A673 (cell line): ENCODE measurements around the gene PANK3.

Source experiments
- EZH2 ChIP-seq: fragments of 200-600 bp; sonication (generic); IDR thresholded peaks from 2 replicates; pipeline ENCODE4 v1.6.1; 2017; ENCODE audit warnings: borderline replicate concordance, low read depth, mild to moderate bottlenecking, mixed read lengths, antibody characterized with exemption, low read length; ENCODE audit not compliant: poor library complexity, severe bottlenecking
- TF ChIP-seq, protein P1 (sequence below): fragments of 300-800, 200-600 bp; sonication (generic); conservative IDR thresholded peaks from 2 replicates; pipeline ENCODE4 v1.5.1; 2017; ENCODE audit warnings: low read depth, mild to moderate bottlenecking, antibody characterized with exemption, low read length, moderate library complexity, mixed read lengths

DNA sequence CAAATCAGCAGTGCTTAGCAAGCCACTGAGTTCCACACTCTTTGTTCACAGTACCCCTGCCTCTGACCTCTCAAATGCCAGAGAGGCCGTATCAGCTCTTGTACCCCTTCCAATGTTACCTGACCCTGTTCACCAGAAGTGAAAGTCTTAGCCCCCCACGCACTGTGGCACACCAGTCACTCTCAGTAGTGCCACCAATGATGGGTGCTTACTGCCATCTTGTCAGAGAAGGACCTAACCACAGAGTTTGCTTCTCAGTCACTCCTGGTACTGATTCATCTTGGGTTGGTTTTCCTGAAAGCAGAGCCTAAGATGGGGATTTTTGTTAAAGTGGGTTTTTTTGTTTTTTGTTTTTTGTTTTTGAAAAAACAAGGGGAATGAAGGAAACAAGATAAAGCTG is 28.8 kb upstream of the PANK3 start:
- TF ChIP-seq EZH2: no peak
- TF ChIP-seq, protein P1, sequence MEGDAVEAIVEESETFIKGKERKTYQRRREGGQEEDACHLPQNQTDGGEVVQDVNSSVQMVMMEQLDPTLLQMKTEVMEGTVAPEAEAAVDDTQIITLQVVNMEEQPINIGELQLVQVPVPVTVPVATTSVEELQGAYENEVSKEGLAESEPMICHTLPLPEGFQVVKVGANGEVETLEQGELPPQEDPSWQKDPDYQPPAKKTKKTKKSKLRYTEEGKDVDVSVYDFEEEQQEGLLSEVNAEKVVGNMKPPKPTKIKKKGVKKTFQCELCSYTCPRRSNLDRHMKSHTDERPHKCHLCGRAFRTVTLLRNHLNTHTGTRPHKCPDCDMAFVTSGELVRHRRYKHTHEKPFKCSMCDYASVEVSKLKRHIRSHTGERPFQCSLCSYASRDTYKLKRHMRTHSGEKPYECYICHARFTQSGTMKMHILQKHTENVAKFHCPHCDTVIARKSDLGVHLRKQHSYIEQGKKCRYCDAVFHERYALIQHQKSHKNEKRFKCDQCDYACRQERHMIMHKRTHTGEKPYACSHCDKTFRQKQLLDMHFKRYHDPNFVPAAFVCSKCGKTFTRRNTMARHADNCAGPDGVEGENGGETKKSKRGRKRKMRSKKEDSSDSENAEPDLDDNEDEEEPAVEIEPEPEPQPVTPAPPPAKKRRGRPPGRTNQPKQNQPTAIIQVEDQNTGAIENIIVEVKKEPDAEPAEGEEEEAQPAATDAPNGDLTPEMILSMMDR: no peak
